Fibroblast of skin of abdomen (primary cell): ENCODE measurements around the gene LRRC55. TPM values are rescaled to one million over a fixed set of nuclear protein-coding genes. Genes with fewer than 3 reads are reported as not detected.

Source experiments
- DNase-seq: peaks from one replicate; pipeline ENCODE4 v3.0.0-alpha.2; 2013
- polyA plus RNA-seq, 2 experiments: library from polyadenylated mRNA; unstranded; fragments of 120-200 nt; gene quantifications; one replicate each; pipeline ENCODE4 v1.2.1, GENCODE V29; 2013; ENCODE audit not compliant: insufficient read length in 2 of 2

LRRC55 gene
- polyA plus RNA-seq (2013, experiment 1 of 2; ENCODE audit: insufficient read length), result not detected
- 0.01 TPM for polyA plus RNA-seq (2013, experiment 2 of 2; ENCODE audit: insufficient read length)

- DNase-seq, result no peak
These were observed at the start of gene LRRC55 for GRCh38 chr11:57181678-57182305. TSS of gene LRRC55 (plus strand) at chr11:57181953. CDS start at chr11:57182023, 70 bp downstream.

GRCh38 chr11:57133366-57134038 is 48.3 kb upstream of the LRRC55 start:
- no peak for DNase-seq

- no peak for DNase-seq
These were observed 47.5 kb upstream of the LRRC55 start for GRCh38 chr11:57134284-57134683.

- no peak for DNase-seq
These were observed 46.6 kb upstream of the LRRC55 start for GRCh38 chr11:57135020-57135751.

- DNase-seq, result no peak
These were observed 41.2 kb upstream of the LRRC55 start for GRCh38 chr11:57140568-57140967.

GRCh38 chr11:57143459-57143858 is 38.3 kb upstream of the LRRC55 start:
- DNase-seq, result no peak

GRCh38 chr11:57144075-57144474 is 37.7 kb upstream of the LRRC55 start:
- no peak for DNase-seq

GRCh38 chr11:57144531-57145320 is 37.0 kb upstream of the LRRC55 start:
- DNase-seq, result no peak

GRCh38 chr11:57146301-57146700 is 35.5 kb upstream of the LRRC55 start:
- DNase-seq, result no peak

GRCh38 chr11:57148621-57149020 is 33.1 kb upstream of the LRRC55 start:
- DNase-seq, result no peak

GRCh38 chr11:57150454-57150917 is 31.3 kb upstream of the LRRC55 start:
- DNase-seq, result peak; percentile 37

- DNase-seq, result no peak
These were observed 29.6 kb upstream of the LRRC55 start for GRCh38 chr11:57152134-57152533.

- no peak for DNase-seq
These were observed 28.3 kb upstream of the LRRC55 start for GRCh38 chr11:57153448-57153847.

- no peak for DNase-seq
These were observed 27.0 kb upstream of the LRRC55 start for GRCh38 chr11:57154739-57155138.

GRCh38 chr11:57155400-57155799 is 26.4 kb upstream of the LRRC55 start:
- DNase-seq, result no peak

GRCh38 chr11:57155838-57156607 is 25.7 kb upstream of the LRRC55 start:
- no peak for DNase-seq

GRCh38 chr11:57156928-57157327 is 24.8 kb upstream of the LRRC55 start:
- no peak for DNase-seq

- DNase-seq, result no peak
These were observed 24.1 kb upstream of the LRRC55 start for GRCh38 chr11:57157624-57158023.

GRCh38 chr11:57158180-57158579 is 23.6 kb upstream of the LRRC55 start:
- DNase-seq, result no peak

GRCh38 chr11:57158599-57158998 is 23.2 kb upstream of the LRRC55 start:
- no peak for DNase-seq

- DNase-seq, result no peak
These were observed 21.1 kb upstream of the LRRC55 start for GRCh38 chr11:57160665-57161064.

GRCh38 chr11:57161351-57161750 is 20.4 kb upstream of the LRRC55 start:
- DNase-seq, result no peak
